GM13977 (cell line): ENCODE data around the gene KCNG2.

Experiments
- DNase-seq: peaks from one replicate; pipeline ENCODE4 v3.0.0; 2012; ENCODE audit warnings: low spot score
- in situ Hi-C: fragments of 300-500 bp; cut with MboI; formaldehyde crosslinking; loops from one replicate; pipeline ENCODE4 v1.12.0; 2022; ENCODE audit warnings: low sequenced_read_pairs, low pct_unique_long_range_greater_than_20kb, mixed read lengths, inconsistent platforms; ENCODE audit not compliant: unreplicated experiment
- TF ChIP-seq, protein P1 (sequence below): IDR thresholded peaks from 2 replicates; pipeline ENCODE4 v1.5.1; 2012; ENCODE audit warnings: mild to moderate bottlenecking, control low read depth; ENCODE audit not compliant: insufficient read depth; ENCODE audit errors: extremely low read depth, missing control alignments

Gene KCNG2

DNA sequence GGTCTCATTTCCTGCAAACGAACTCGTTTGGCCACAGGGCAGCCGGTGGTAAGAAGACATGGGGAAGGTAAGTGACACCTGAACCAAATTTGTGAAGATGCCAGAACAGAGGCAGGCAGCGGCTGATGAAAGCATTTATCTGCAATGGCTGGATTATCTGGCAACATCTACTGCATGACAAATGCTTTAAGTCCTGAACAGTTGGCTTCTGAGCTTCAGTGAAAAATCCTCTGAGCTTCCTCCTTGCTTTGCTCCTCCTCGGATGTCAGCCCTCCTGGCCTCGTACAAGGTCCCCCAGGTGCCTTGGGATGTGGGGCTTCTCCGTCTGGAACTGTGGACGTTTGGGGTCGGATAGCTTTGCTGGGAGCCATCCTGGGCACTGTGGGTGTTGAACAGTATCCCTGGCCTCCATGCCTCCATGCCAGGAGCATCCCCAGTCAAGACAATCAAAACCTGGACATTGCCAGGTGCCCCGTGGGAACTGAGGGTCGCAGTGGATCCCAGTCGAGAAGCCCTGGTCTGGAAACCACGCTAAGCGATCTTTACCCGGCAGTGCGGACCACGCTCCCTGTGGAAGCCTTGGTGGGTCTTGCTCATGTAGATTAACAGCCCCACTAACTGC, 49.3 kb downstream of the KCNG2 start:
- TF ChIP-seq, protein P1, sequence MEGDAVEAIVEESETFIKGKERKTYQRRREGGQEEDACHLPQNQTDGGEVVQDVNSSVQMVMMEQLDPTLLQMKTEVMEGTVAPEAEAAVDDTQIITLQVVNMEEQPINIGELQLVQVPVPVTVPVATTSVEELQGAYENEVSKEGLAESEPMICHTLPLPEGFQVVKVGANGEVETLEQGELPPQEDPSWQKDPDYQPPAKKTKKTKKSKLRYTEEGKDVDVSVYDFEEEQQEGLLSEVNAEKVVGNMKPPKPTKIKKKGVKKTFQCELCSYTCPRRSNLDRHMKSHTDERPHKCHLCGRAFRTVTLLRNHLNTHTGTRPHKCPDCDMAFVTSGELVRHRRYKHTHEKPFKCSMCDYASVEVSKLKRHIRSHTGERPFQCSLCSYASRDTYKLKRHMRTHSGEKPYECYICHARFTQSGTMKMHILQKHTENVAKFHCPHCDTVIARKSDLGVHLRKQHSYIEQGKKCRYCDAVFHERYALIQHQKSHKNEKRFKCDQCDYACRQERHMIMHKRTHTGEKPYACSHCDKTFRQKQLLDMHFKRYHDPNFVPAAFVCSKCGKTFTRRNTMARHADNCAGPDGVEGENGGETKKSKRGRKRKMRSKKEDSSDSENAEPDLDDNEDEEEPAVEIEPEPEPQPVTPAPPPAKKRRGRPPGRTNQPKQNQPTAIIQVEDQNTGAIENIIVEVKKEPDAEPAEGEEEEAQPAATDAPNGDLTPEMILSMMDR = no peak
- no peak for DNase-seq
- in situ Hi-C loops = no loop called here

DNA sequence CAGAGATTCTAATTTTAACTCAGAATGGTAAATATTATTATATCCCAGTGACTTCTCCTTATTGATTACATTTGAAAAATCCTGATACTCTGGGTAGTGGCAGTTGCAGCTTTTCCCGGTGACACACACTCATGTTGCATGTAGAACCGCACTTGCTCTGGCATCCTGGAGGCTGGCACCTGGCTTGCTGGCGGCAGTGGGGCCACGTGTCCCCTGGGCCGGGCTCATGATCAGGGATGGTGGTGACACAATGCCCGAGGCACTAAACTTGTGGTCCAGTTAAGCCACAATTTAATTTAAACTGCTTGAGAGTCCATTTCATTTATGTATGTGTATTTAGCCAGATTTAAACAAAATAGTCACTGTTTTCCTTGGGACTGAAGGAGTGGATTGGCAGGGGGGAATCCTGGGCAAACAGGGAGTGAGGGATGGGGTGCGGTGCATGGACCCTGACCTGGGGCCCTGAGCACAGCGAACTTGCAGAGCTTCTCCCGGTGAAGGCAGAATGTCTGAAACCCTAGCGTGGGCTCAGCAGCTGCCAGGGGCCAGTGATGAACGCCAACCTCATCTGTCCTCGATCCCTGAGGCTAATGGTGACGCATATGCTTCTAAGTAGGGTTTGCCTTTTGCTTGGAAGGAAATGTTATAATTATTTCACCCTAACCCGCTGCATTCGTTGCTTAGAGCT, 50.0 kb downstream of the KCNG2 start:
- no peak for DNase-seq
- TF ChIP-seq, protein P1 = no peak
- in situ Hi-C loops = no loop called here

DNA sequence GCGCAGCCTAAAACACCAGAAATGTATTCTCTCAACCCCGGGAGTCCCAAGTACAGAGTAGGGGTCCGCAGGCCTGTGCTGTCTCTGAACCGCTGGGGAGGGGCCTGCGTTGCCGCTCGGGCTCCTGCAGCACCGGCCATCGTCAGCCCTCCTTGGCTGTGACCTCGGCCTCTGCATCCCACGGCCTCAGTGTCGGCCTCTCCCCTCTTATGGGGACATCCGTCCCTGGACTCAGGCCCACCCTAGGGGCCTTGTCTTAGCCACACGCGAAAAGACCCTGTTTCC, 50.5 kb downstream of the KCNG2 start:
- DNase-seq = no peak
- TF ChIP-seq, protein P1 = no peak
- in situ Hi-C loops = no loop called here

DNA sequence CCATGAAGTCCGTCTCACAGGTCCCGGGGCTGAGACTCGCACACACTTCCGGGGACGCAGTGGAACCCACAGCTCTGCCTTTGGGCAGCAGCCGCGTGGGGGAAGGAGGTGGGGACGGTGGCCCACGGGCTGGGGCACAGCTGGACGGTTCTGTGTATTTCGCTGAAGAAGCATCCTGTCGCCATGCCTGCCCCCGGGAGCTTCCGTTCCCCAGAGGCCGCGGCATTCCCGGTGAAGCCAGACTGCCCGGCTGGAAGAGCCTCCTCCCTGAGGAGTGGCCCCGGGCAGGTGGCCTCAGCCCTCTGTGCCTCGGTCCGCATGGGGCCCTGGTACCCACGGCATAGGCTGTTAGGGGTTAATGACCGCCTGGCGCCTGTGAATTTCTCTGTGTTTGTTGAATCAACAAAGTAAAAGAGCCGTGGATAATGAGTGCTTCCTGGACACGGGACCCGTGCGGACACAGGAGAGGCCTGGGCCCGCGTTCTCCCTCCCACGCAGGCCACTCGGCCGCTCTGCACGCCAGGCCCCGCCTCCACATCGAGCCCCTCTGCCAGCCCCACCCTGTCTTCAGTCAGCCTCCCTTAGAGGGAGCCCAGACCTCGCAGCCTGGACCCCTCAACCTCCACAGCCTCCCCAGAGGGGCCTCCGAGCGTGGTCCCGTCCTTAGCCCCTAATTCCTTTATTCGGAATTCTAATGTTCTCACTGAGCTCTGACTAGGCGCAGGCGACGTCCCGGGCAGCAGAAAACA, 51.0 kb downstream of the KCNG2 start:
- in situ Hi-C loops = no loop called here
- TF ChIP-seq, protein P1 = no peak
- DNase-seq = no peak

DNA sequence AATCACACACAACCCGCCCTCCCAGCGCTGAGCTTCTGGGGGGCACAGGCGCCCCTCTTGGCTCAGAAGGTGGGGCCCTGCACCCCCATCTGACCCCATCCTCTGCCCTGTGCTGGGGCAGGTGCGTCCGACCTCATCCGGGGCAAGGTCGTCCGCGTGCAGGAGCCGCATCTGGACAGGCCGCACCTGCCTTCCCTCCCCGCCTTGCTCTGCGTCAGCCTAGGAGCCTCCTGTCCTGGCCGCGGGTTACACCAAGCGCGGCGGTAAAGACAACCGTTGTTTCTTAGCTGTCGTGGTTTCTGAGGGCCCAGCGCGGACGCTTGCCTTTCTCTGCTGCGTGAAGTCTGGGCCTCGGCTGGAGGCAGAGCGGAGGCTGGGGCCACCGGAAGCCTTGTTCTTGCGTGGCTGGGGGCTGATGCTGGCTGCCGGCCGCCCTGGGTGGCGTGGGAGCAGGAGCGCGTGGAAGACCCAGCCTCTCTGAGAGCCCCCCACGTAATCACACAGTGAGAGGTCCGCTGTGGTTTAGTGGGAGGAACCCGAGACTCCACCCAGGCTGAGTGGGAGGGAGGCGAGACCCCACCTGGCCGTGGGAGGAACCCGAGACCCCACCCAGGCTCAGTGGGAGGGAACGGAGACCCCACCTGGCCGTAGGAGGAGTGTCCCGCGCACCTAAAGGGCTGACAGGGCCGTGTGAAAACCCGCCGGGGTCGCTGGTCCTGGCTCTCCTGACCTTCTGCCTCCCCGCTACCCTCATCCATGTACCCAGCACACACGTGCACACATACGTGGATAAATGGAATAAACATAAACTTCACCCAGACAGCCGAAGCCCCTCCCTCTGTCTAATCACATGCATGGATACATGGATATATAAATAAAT, 51.8 kb downstream of the KCNG2 start:
- no peak for DNase-seq
- TF ChIP-seq, protein P1 = no peak
- in situ Hi-C loops = no loop called here

DNA sequence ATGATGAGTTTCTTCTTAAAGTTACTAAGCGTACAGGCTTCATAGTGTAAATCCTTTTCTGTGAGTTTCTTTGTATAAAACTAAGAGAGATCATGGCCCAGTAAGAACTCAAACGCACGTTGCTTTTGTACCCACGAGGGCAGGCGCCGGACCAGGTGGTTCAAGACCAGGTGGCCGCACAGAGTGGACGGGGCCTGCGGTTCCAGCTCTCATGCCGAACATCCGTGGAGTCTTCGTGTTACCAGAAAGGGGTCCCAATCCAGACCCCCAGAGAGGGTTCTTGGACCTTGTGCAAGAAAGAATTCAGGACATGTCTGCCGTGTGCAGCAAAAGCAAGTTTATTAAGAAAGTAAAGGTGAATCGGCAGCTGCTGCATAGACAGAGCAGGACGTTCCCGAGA, 53.0 kb downstream of the KCNG2 start:
- in situ Hi-C loops = no loop called here
- no peak for DNase-seq
- TF ChIP-seq, protein P1 = no peak
